ENCODE data around the gene PAOX.

GRCh38 chr10:133401981-133402725 is 23.1 kb downstream of the PAOX start:
- TF ChIP-seq CREB1 (IDR thresholded peaks at IDR 0.05; ENCODE audit: low read depth), result no peak
- no peak for TF ChIP-seq TAF1 (IDR thresholded peaks at IDR 0.05; ENCODE audit: low read depth)

Measured in Ishikawa (cell line).